Amniotic stem cell (primary cell): ENCODE measurements around the gene ZNF473.

ENCODE experiments used
- DNase-seq: peaks from one replicate; lab custom pipeline; 2025; lab: John Stamatoyannopoulos, UW

Gene ZNF473

DNA sequence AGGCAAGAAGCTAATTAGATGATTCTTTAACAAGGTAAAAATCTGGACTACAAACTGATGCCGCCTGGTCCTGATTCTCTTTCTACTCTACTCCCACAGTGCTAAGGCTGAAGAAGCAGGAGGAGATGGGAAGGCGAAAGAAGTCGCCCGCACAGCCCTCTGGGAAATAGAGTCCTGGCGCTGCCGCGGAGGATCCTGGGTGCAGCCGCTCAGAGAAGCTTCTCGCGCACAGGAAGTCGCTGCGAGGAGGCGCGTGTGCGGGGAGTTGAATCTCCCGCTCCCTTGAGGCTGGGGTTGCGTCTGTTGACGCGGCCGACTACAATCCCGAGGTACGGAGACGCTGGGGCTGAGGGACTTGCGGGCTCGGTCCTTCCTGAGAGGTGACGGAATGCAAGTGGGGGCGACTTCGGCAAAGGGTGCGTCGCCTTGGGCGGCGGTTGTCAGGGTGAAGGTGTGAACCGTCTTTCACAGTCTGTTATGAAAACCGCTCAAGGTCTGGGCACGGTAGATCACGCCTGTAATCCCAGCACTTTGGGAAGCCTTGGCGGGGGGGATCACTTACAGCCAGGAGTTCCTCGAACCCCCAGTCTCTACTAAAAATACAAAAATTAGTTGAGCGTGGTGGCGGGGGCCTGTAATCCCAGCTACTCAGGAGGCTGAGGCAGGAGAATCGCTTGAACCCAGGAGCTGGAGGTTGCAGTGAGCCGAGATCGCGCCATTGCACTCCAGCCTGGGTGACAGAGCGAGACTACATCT, at the start of gene ZNF473:
ZNF473 (plus strand) TSS at position 212 of the 756 bp plus-strand sequence. CDS start 5,078 bp downstream, outside the sequence.
- DNase-seq: peak; percentile 96

- DNase-seq: no peak
These were observed 49.3 kb upstream of the ZNF473 start for GRCh38 chr19:49976496-49976895.

GRCh38 chr19:49977076-49977475, 48.7 kb upstream of the ZNF473 start:
- no peak for DNase-seq

- no peak for DNase-seq
These were observed 47.9 kb upstream of the ZNF473 start for GRCh38 chr19:49977881-49978280.

DNA sequence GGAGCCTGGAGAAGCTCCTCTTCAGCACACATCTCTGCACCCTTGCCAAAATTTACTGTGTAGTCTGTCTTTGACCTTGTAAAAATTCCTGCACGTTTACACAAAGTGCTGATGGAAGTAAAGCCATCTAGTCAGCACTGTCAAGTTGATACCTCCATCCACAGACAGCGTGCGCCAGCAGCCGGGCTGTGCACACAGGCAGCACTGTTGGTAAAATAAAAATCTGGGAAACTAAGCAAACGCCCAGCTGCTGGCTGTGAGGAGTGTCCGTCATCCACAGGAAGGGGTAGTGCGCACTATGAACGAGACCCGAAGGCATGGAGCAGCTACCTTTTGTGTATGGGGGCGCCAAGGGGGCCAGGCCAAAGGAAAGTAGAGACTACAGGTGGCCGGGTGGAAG, 47.5 kb upstream of the ZNF473 start:
- DNase-seq: no peak

GRCh38 chr19:49981603-49982593, 43.9 kb upstream of the ZNF473 start:
- DNase-seq: no peak

- DNase-seq: no peak
These were observed 42.1 kb upstream of the ZNF473 start for GRCh38 chr19:49983645-49984229.

DNA sequence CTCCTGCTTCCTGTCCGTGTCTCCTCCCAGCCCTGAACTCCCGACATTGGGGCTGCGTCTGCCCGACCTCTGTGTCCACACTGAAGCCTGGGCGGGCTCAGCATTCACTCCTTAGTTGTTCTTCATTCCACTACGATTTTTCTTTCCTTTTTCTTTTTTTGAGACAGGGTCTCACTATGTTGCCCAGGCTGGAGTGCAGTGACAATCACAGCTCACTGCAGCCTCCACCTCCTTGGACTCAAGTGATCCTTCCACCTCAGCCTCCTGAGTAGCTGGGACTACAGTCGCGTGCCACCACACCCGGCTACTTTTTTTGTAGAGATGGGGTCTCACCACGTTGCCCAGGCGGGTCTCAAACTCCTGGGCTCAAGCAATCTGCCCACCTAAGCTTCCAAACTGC, 41.3 kb upstream of the ZNF473 start:
- no peak for DNase-seq

DNA sequence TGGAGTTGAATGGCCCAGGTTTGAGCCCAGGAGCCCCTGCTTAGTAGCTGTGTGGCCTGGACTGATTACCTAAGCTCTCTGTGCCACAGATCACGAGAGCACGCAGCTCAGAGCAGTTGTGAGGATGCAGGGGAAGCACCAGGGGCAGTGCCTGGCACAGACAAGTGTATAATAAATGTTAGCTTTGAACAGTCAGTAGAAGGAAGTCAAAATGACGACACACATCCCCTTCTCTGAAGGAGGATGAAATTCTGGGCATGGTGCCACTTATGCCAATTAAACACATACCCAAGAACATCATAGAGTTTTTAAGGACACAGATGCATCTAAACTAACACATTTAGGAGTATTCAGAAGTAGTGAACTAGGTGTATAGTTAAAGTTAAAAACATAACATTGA, 39.9 kb upstream of the ZNF473 start:
- no peak for DNase-seq

DNA sequence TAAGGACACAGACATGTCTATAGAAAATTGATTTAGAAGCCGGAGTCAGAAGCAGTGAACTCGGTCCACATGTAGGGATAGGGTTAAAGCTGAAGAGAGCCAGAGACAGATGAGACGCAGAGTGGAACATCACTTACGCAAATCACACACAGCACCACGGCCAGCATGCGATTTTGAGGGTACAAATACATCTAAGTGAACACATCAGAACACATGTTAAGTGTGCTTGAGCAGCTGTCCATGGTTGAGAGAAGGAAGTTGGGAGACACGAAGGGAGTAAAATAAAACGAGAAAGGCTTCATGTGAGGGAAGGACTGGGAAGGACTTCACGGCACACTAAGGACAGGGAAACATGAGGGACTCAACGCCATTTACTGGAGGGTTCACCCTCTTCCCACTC, 39.5 kb upstream of the ZNF473 start:
- DNase-seq: no peak

- DNase-seq: peak; percentile 89
These were observed 38.6 kb upstream of the ZNF473 start for GRCh38 chr19:49987159-49987698.

GRCh38 chr19:49988007-49988406, 37.8 kb upstream of the ZNF473 start:
- DNase-seq: no peak

DNA sequence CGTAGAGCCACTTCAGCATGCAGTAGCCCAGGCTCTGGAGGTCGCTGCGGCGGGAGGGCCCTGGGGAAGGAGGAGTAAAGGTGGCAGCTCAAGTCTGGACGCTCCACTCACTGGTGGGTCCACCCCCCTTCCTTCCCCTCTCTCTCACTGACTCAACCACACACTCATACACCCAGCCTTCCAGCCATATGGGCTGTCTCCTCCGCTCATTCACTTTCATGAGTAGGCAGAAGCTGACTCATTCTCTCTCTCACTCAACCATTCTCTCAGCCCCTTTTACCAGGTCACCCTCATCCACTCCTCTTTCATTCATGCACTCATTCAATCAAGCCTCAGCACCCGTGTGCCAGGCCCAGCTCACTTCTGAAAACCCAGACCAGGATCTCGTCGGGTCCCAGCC, 37.4 kb upstream of the ZNF473 start:
- no peak for DNase-seq

DNA sequence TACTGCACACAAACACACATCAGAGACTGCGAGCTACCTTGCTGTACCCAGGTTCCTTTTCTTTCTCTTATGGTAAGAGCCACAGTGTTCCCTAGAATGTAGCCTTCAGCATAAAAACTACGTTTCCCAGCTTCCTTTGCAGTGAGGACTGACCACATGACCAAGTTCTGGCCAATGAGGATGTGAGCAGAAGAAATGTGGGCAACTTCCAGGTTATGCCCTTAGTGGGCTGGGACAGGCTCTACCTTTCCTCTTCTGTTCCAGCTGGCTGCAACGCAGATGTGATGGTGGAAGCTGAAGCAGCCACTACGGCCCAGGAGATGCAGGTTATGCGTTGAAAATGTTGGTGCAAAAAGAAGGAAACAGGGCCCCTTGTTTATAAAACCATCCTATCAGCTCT, 28.1 kb upstream of the ZNF473 start:
- DNase-seq: no peak

GRCh38 chr19:49999371-50000010, 26.3 kb upstream of the ZNF473 start:
- no peak for DNase-seq

- no peak for DNase-seq
These were observed 25.6 kb upstream of the ZNF473 start for GRCh38 chr19:50000038-50000840.

- DNase-seq: no peak
These were observed 24.8 kb upstream of the ZNF473 start for GRCh38 chr19:50000841-50001557.

DNA sequence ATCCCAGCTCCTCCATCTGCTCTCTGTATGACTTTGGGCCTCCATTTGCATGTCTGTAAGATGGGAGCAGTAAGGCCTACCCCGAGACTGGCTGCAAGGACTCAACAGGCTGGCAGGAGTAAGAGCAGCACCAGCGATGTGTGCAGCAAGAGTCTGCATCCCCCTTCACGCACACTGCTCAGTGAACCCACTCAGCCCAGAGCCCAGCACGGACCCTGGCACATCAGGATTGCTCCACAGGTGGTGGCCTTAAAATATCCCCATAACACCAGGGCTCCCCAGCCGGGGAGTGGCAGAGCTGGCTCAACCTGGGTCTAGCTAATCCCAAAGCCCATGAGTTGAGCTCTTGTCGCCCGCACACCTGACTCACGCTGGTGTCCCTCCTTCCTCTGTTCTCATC, 24.0 kb upstream of the ZNF473 start:
- DNase-seq: no peak

DNA sequence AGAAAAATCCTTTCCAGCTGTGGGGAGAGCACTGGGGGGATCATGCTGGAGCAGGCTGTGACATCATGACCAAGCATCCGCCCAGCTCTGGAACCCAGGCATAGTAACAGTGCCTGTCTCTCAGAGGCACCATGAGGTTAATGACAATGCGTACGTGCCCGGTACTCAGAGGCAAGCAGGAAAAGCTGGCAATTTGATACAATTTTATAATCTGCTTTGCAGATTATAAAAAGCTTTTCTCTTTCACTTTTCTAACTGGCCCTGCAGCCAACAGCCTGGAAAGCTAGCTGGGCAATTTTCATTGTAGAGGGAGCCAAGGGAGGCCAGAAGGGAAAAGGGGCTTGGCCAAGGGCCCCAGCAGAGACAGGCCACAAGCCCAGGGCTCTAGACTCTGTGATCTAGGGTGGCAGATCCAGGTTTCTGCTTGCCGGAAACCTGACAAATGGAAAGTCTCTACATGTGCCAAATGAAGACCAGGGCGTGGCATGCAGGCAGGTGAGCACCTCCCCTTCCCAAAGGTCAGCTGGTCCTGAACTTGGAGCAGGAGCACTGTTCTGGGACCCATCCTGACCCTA, 23.3 kb upstream of the ZNF473 start:
- DNase-seq: no peak

- DNase-seq: no peak
These were observed 22.5 kb upstream of the ZNF473 start for GRCh38 chr19:50003254-50003788.
